Measurements from ENCODE around the gene FHIP2A. TPM values are rescaled to one million over a fixed set of nuclear protein-coding genes. Genes with fewer than 3 reads are reported as not detected.
"Not testable (repeated sequence)": the region's sequence is repeated elsewhere in the genome, so short reads cannot be mapped to it uniquely, and the experiment has no call there.

The FHIP2A gene
- polyA plus RNA-seq (ENCODE audit: insufficient read length) = 19.7 TPM

GRCh38 chr10:114821293-114821914 is at the start of gene FHIP2A:
FHIP2A (plus strand) TSS chr10:114821780; CDS start chr10:114822079, 299 bp downstream.
- peak; percentile 87 for DNase-seq

DNA sequence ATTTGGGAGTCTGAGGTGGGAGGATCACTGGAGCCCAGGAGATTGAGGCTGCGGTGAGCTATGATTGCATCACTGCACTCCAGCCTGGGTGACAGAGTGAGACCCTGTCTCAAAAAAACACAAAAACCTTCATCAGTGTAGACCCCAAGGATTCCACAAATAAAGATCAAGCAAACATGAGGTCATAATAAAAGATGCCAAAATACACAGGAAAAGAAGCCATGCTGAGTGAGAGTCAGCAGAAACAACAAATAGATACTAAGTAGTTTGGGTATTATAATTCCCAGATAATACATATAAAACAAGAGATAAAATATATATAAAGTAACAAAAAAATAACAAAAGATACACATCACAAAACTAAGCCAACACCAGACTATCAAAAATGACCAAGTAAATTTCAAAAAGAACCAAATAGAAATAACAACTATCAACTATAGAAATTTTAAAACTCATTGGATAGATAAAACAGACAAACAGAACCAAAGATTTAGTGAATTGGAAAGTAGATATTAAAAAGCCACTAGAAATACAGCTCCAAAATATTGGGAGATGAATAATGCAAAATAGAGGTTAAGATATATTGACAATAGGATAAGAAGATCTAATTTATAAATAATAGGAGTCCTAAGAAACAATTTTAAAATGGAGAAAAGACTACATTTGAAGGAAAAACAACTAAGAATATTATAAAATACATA is 48.9 kb upstream of the FHIP2A start:
- no peak for DNase-seq

DNA sequence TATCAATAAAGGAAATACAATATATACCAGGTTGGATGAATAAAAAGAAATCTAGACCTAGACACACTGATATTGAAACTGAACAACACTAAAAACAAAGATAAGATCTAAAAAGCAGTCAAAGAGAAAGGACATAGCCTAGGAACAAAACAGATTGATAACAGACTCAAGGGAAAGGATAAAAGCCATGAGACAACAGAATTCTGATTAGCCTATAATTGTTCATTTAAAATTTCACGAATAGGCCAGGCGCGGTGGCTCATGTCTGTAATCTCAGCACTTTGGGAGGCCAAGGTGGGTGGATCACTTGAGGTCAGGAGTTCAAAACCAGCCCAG is 48.4 kb upstream of the FHIP2A start:
- no peak for DNase-seq

- DNase-seq = not testable (repeated sequence)
Observed at GRCh38 chr10:114775082-114775481, 46.5 kb upstream of the FHIP2A start.

DNA sequence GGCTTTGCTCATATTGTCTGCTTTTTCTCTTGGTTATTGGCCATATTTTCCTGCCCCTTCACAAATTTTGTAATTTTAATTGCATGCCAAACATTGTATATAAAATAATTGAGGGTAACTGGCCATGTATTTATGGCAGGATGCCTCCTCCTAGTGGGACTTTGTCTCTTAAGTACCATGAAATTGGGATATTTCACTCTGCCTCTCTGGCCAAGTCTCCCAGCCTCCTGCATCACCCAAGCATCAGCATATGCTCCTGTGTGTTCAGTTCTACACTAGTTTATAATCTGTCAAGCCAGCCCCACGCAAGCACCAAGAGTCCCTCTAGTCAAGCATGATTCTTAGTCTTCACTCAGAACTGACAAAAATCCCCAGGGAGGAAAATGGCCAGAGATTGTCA is 44.2 kb upstream of the FHIP2A start:
- no peak for DNase-seq

- no peak for DNase-seq
Observed at GRCh38 chr10:114779803-114780576, 41.6 kb upstream of the FHIP2A start.

DNA sequence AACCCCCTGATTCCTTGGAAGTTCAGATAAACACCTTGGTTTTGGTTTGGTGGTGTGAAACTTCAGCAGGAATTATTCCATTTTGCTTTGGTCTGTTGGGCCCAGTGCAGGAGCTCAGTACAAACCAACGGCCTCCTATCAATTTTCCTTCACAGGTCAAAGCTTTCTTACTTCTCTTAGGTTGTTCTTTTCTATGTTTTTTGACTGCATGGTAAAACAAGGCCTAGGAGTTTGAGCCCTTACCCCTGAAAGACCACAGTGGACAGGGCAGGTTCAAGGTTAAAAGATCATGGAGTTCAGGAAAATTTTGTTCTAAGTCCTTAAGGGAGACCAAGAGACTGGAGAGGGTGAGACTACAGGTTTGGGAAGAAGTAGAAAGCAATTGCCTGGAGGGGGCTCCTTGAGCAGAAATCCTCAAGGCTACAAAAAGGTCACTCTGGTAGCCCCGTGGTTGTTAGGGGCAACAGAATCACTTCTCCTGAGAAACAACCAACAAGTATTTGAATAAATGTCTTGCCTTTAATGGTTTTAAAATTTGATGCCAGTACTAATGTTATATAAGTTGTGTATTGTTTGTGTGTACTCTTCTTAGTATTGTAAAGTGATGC is 40.9 kb upstream of the FHIP2A start:
- no peak for DNase-seq

DNA sequence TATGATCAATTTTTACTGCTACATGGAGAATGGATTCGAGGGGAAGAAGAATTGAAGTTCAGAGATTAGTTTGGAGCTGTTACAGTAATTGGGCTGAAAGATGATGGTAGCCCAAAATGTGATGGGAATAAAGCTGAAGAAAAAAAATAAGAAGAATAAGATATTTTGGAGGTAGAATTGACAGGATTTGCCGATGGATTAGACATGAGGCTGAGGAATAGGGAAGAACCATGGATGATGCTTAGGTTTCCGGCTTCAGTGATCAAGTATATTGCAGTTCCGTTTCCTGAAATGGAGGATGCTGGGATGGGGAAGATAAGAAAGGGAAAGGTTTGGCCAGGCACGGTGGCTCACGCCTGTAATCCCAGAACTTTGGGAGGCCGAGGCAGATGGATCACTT is 38.9 kb upstream of the FHIP2A start:
- no peak for DNase-seq

DNA sequence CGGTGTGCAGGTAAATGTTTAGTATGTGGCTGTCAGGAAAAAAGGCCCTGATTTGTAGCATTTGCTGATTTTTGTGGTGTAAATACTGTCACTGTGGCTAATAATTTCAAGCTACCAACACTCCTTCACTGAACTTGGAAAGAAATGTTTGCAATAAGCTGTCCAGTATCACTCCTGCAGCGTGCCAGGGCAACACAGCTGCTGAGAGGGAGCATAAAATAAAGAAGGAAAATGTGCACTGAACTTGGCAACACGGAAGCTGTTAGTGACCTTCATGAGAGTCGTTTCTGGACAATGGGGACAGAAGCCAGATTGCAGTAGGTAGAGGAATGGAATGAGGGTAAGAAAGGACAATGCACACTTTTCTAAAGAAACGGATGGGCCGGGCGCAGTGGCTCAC is 37.9 kb upstream of the FHIP2A start:
- no peak for DNase-seq

DNA sequence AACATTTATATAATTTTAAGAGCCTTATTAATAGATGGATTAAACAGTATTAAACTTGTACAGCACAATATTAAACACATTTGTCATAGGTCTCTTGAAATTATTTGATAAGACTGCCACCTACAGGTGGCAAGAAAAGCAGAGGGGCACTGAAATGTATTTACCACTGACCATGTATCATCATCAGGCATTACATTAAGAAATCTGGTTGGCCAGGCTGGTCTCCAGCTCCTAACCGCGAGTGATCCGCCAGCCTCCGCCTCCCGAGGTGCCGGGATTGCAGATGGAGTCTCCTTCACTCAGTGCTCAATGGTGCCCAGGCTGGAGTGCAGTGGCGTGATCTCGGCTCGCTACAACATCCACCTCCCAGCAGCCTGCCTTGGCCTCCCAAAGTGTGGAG is 35.1 kb upstream of the FHIP2A start:
- peak; percentile 12 for DNase-seq

DNA sequence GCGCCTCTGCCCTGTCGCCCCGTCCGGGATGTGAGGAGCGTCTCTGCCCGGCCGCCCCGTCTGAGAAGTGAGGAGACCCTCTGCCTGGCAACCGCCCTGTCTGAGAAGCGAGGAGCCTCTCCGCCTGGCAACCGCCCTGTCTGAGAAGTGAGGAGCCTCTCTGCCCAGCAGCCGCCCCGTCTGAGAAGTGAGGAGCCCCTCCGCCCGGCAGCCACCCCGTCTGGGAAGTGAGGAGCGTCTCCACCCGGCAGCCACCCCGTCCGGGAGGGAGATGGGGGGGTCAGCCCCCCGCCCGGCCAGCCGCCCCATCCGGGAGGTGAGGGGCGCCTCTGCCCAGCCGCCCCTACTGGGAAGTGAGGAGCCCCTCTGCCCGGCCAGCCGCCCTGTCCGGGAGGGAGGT is 34.4 kb upstream of the FHIP2A start:
- not testable (repeated sequence) for DNase-seq

DNA sequence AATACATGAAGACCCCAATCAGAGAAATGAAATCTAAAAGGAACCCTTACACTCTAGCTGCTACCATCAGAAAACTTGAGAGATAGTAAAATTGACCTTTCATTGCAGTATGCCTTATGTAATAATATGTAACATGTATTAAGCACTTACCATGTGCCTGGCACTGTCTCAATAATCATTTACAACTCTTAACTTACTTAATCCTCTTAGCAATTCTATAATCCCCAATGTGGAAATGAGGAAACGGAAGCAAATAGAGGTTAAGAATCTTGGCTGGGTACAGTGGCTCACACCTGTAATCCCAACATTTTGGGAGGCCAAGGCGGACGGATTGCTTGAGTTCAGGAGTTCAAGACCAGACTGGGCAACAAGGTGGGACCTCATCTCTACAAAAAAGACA is 29.8 kb upstream of the FHIP2A start:
- no peak for DNase-seq

- DNase-seq = no peak
Observed at GRCh38 chr10:114795039-114795438, 26.5 kb upstream of the FHIP2A start.

GRCh38 chr10:114800361-114800760 is 21.2 kb upstream of the FHIP2A start:
- DNase-seq = no peak

DNA sequence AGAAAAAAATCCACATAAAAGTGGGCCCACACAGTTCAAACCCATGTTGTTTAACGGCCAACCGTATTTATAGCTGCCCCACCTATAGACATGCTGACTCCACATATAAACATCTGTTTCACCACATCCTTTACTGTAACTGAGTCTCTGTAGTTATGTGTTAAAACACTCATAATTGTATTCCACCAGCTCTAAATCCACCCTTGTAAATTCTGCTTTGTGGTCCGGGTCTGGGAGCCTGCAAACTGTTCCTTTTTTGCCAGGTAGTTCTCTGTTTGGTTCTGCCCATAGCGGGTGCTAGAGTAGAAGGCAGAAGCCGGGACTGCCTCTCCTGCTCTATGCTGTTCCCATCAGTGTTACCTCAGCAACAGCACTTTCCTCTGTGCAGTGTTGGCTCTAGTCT is 20.2 kb upstream of the FHIP2A start:
- no peak for DNase-seq

DNA sequence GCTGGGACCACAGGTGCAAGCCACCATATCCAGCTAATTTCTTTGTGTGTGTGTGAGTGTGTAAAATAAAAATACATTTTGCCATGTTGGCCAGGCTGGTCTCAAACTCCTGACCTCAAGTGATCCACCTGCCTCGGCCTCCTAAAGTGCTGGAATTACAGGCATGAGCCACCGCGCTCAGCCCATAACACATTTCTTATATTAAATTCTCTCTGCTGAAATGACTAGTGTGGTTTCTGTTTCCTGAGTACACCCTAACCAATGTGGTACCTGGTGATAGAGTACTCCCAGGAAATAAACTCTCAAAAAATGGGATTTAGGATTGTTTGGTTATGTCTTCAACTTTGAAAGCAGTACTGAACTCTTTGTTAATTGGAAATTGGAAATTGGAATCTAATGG is 19.4 kb upstream of the FHIP2A start:
- no peak for DNase-seq

DNA sequence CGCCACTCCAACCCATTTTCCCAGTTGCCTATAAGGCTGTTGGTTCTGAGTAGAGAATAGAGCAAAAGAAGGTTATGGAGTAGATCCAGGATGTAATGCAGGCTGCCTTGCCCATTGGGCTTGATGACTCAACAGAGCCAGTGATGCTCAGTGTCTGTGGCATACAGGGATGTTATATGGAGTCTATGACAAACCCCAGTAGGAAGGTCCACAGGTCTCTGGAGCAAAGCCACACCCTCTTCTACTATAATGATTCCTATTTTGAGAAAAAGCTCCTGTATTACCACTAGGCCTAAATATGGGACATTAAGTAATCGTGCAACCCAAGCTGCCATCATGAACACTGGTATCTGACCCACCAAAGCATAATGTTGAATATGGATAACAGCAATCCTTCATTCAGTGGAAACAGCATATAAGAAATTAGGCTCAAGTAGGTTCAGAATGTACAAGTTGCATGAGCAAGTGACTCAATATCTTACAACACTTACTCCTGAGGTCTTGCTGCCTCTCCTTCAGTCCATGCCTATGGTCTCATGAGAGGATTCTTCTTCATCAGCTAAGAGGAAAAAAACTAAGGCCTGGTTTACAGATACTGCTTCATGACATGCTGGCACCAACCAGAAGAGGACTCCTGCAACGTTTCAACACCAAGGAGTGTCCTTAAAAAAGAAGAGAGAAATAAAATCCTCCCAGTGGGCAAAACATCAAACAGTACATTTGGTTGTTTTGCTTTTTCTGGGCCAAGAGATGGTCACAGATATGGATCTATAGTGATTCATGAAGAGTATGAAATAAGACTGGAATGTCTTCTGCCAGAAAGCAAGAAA is 14.8 kb upstream of the FHIP2A start:
- DNase-seq = no peak

GRCh38 chr10:114808982-114809381 is 12.6 kb upstream of the FHIP2A start:
- no peak for DNase-seq

GRCh38 chr10:114810926-114811325 is 10.7 kb upstream of the FHIP2A start:
- DNase-seq = no peak

- DNase-seq = no peak
Observed at GRCh38 chr10:114811862-114812261, 9.7 kb upstream of the FHIP2A start.

- no peak for DNase-seq
Observed at GRCh38 chr10:114815791-114816190, 5.8 kb upstream of the FHIP2A start.

GRCh38 chr10:114816308-114816707 is 5.3 kb upstream of the FHIP2A start:
- no peak for DNase-seq
